Parathyroid adenoma (tissue), 2 donors: ENCODE results near the gene MGAT1.

ENCODE experiments used
- H2AFZ ChIP-seq: fragments of 300-600 bp; sonication (generic); one replicate; pipeline ENCODE4 v1.7.0; 2017; ENCODE audit warnings: antibody characterized with exemption, mild to moderate bottlenecking
- H3K27ac ChIP-seq: fragments of 300-600 bp; sonication (generic); one replicate; pipeline ENCODE4 v1.7.0; 2017
- H3K27me3 ChIP-seq: fragments of 300-600 bp; sonication (generic); one replicate; pipeline ENCODE4 v1.7.0; 2017; ENCODE audit warnings: low read length; ENCODE audit not compliant: control insufficient read depth, insufficient read depth
- H3K36me3 ChIP-seq: fragments of 300-600 bp; sonication (generic); one replicate; pipeline ENCODE4 v1.7.0; 2017; ENCODE audit warnings: low read length; ENCODE audit not compliant: control insufficient read depth, insufficient read depth
- H3K4me1 ChIP-seq: fragments of 300-600 bp; sonication (generic); one replicate; pipeline ENCODE4 v1.7.0; 2017; ENCODE audit warnings: control low read depth
- H3K4me2 ChIP-seq: fragments of 300-600 bp; sonication (generic); one replicate; pipeline ENCODE4 v1.7.0; 2017; ENCODE audit warnings: low read length
- H3K4me3 ChIP-seq: fragments of 300-600 bp; sonication (generic); one replicate; pipeline ENCODE4 v1.7.0; 2017; ENCODE audit warnings: low read depth, low read length
- H3K79me2 ChIP-seq: fragments of 300-600 bp; sonication (generic); one replicate; pipeline ENCODE4 v1.7.0; 2017; ENCODE audit warnings: control low read depth
- H3K9ac ChIP-seq: fragments of 300-600 bp; sonication (generic); one replicate; pipeline ENCODE4 v1.7.0; 2017; ENCODE audit warnings: mild to moderate bottlenecking
- H3K9me3 ChIP-seq: fragments of 300-600 bp; sonication (generic); one replicate; pipeline ENCODE4 v1.7.0; 2017; ENCODE audit warnings: low read length; ENCODE audit not compliant: control insufficient read depth
- CTCF ChIP-seq: fragments of 300-600 bp; sonication (generic); IDR thresholded peaks from one replicate; pipeline ENCODE4 v1.7.0; 2017; ENCODE audit warnings: antibody characterized with exemption, mild to moderate bottlenecking
- donor health status: primary hyperparathyroidism.

The MGAT1 gene

GRCh38 chr5:180797256-180798192, 5.1 kb downstream of the MGAT1 start:
- Histone ChIP-seq H3K36me3 (no peaks in the 10 kb centered on the region), H3K4me3 (no peak overlapping the region), H3K4me2 (no peak overlapping the region), H3K79me2 (peaks cover 72% of the 10 kb centered on the region), H3K27ac (no peak overlapping the region), H2AFZ (no peak overlapping the region), H3K27me3 (no peaks in the 10 kb centered on the region), H3K9ac (no peak overlapping the region), H3K4me1 (peaks cover 17% of the 10 kb centered on the region), H3K9me3 (no peaks in the 10 kb centered on the region)
- no peak for TF ChIP-seq CTCF

DNA sequence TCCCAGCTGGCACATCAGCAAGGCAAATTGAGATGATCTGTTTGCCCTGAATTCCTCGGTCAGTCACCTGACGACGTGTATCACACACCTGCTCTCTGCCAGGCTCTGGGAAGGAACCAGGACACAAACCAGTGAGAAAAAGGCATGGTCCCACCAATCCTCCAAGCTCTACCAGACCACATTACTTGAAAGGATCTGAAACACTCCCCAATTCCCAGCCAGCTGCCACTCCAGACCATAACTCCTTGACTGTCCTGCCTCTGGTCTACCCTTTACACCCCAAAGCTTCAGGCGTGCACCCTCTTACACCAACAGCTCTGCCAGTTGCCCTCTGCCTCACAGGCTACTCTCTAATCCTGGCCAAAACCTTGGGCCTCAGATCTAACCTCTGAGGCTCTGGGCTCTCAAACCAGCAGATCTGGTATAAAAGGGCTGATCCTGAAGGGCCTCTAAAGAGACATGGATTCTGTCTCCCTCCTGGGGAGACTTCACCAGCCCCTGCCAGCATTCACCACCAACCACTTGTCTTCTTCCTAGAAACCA, 6.8 kb downstream of the MGAT1 start:
- Histone ChIP-seq H3K27ac (no peak overlapping the region), H3K27me3 (no peaks in the 10 kb centered on the region), H2AFZ (no peak overlapping the region), H3K9me3 (no peaks in the 10 kb centered on the region), H3K4me1 (peaks cover 14% of the 10 kb centered on the region), H3K4me2 (no peak overlapping the region), H3K79me2 (peaks cover 82% of the 10 kb centered on the region), H3K4me3 (no peak overlapping the region), H3K36me3 (no peaks in the 10 kb centered on the region), H3K9ac (no peak overlapping the region)
- TF ChIP-seq CTCF, result no peak

GRCh38 chr5:180792965-180793287, 9.7 kb downstream of the MGAT1 start:
- peaks cover 60% of the 10 kb centered on the region for H3K79me2 ChIP-seq
- no peak overlapping the region for H3K4me2 ChIP-seq
- no peaks in the 10 kb centered on the region for H3K27me3 ChIP-seq
- no peak for TF ChIP-seq CTCF
- no peak overlapping the region for H3K9ac ChIP-seq
- no peak overlapping the region for H2AFZ ChIP-seq
- no peak overlapping the region for H3K27ac ChIP-seq
- H3K36me3 ChIP-seq, result no peaks in the 10 kb centered on the region
- no peaks in the 10 kb centered on the region for H3K9me3 ChIP-seq
- no peak overlapping the region for H3K4me3 ChIP-seq
- peaks cover 2% of the 10 kb centered on the region for H3K4me1 ChIP-seq

- no peak overlapping the region for H2AFZ ChIP-seq
- no peaks in the 10 kb centered on the region for H3K27me3 ChIP-seq
- no peak overlapping the region for H3K4me2 ChIP-seq
- H3K4me3 ChIP-seq, result no peak overlapping the region
- H3K9ac ChIP-seq, result no peak overlapping the region
- no peak for TF ChIP-seq CTCF
- H3K27ac ChIP-seq, result no peak overlapping the region
- H3K79me2 ChIP-seq, result peaks cover 55% of the 10 kb centered on the region
- H3K36me3 ChIP-seq, result no peaks in the 10 kb centered on the region
- H3K9me3 ChIP-seq, result no peaks in the 10 kb centered on the region
- peaks cover 2% of the 10 kb centered on the region for H3K4me1 ChIP-seq
These were observed 10.2 kb downstream of the MGAT1 start for GRCh38 chr5:180792287-180792964.
